M059J (cell line): ENCODE results near the gene WDR46. TPM values are rescaled to one million over a fixed set of nuclear protein-coding genes. Genes with fewer than 3 reads are reported as not detected.

ENCODE experiments used
- total RNA-seq: library from RNA; depleted of rRNA; stranded (reverse); fragments of >200 nt; shearing (Covaris generic); gene quantifications from 2 replicates; pipeline ENCODE4 v1.2.3, GENCODE V29; 2014; rRNA removed

WDR46 gene
- total RNA-seq, 1 experiment from 2014 or later, result 151 TPM

Other genes starting within 250 kb of the WDR46 start
- gene HLA-DPA1, start 215.6 kb downstream of the WDR46 start, total RNA-seq, result 1.3 and 2.0 TPM in 2 replicates
- not detected in 2 replicates for gene HLA-DPB1, start 213.2 kb downstream of the WDR46 start, total RNA-seq
- gene COL11A2, start 96.8 kb downstream of the WDR46 start, total RNA-seq, result 0.02 TPM in 1 of 2 replicates, not detected in the other
- gene RXRB, start 88.6 kb downstream of the WDR46 start, total RNA-seq, result 18.4 and 28.7 TPM in 2 replicates
- gene SLC39A7, start 88.4 kb downstream of the WDR46 start, total RNA-seq, result 140 and 234 TPM in 2 replicates
- gene HSD17B8, start 84.6 kb downstream of the WDR46 start, total RNA-seq, result 0.32 TPM in 1 of 2 replicates, not detected in the other
- 44.2 and 48.5 TPM in 2 replicates for gene RING1, start 80.7 kb downstream of the WDR46 start, total RNA-seq
- gene VPS52, start 17.4 kb downstream of the WDR46 start, total RNA-seq, result 37.5 and 45.3 TPM in 2 replicates
- 2,277 and 2,867 TPM in 2 replicates for gene RPS18, start 17.2 kb downstream of the WDR46 start, total RNA-seq
- gene B3GALT4, start 12.1 kb downstream of the WDR46 start, total RNA-seq, result not detected in 2 replicates
- 123 and 136 TPM in 2 replicates for gene PFDN6, start 362 bp upstream of the WDR46 start, total RNA-seq
- 29.9 and 54.6 TPM in 2 replicates for gene RGL2, start 9.7 kb upstream of the WDR46 start, total RNA-seq
- 162 and 258 TPM in 2 replicates for gene TAPBP, start 24.8 kb upstream of the WDR46 start, total RNA-seq
- 13.8 and 18.0 TPM in 2 replicates for gene ZBTB22, start 28.5 kb upstream of the WDR46 start, total RNA-seq
- 95.5 and 107 TPM in 2 replicates for gene DAXX, start 33.7 kb upstream of the WDR46 start, total RNA-seq
- gene KIFC1, start 102.6 kb upstream of the WDR46 start, total RNA-seq, result 130 and 159 TPM in 2 replicates
- 61.9 and 67.3 TPM in 2 replicates for gene PHF1, start 121.8 kb upstream of the WDR46 start, total RNA-seq
- 610 and 623 TPM in 2 replicates for gene CUTA, start 128.9 kb upstream of the WDR46 start, total RNA-seq
- 2.5 and 5.7 TPM in 2 replicates for gene SYNGAP1, start 130.8 kb upstream of the WDR46 start, total RNA-seq
- gene ZBTB9, start 165.3 kb upstream of the WDR46 start, total RNA-seq, result 6.6 and 9.8 TPM in 2 replicates